HG02973 (cell line): ENCODE results near the gene AP3S2.
"Not testable (repeated sequence)": the region's sequence is repeated elsewhere in the genome, so short reads cannot be mapped to it uniquely, and the experiment has no call there.

Experiments used
- ATAC-seq: cut with Tn5 transposase; IDR thresholded peaks from one replicate; pipeline ENCODE4 v1.9.1; 2021; ENCODE audit warnings: moderate library complexity; ENCODE audit not compliant: unreplicated experiment

AP3S2 gene

GRCh38 chr15:89893696-89894447 is at the start of gene AP3S2:
Gene AP3S2 (minus strand): TSS chr15:89893994. CDS start chr15:89893949, 45 bp downstream.
- ATAC-seq, result peak; percentile 86

DNA sequence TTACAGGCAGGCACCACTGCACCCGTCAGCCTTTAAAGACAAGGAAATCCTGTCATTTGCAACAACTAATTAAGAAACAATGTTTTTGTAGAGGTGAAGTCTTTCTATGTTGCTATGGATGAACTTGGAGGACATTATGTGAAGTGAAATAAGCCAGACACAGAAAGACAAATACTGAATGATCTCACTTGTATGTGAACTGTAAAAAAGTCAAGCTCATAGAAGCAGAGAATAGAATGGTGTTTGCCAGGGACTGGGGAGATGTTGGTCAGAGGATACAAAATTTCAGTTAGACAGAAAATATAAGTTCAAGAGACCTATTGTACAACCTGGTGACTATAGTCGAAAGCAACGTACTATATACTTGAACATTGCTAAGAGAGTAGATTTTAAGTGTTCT is 46.1 kb upstream of the AP3S2 start:
- no peak for ATAC-seq

- not testable (repeated sequence) for ATAC-seq
Observed at GRCh38 chr15:89939377-89939776, 45.6 kb upstream of the AP3S2 start.

DNA sequence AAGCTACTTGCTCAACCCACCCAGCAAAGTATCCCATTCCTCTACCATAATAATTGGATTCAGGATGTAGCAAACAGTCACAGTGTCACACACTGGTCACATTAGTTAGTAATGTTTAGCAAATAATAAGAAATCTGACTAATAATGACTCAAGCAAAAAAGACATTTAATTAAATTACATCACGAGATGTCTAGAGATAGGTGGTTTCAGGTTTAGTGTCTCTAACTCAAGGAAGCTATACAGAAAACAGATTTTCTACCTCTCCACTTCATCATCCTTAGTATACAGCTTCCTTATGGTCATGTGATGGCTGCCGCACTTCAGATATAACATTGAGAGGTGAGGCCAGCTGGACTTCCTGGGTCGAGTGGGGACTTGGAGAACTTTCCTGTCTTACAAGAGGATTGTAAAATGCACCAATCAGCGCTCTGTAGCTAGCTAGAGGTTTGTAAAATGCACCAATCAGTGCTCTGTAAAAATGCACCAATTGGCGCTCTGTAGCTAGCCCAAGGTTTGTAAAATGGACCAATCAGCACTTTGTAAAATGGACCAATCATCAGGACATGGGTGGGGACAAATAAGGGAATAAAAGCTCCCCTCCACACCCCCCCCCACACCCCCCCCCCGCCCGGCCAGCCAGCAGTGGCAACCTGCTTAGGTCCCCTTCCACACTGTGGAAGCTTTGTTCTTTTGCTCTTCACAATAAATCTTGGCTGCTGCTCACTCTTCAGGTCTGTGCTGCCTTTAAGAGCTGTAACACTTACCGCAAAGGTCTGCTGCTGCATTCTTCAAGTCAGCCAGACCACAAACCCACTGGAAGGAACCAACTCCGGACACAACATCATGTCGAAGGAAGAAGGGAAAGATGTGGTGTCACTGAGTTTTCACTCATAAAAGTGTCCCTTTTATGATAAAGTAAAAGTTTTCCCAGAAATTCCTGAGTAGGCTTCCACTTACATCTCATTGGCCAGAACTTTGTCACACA is 43.9 kb upstream of the AP3S2 start:
- ATAC-seq, result no peak

DNA sequence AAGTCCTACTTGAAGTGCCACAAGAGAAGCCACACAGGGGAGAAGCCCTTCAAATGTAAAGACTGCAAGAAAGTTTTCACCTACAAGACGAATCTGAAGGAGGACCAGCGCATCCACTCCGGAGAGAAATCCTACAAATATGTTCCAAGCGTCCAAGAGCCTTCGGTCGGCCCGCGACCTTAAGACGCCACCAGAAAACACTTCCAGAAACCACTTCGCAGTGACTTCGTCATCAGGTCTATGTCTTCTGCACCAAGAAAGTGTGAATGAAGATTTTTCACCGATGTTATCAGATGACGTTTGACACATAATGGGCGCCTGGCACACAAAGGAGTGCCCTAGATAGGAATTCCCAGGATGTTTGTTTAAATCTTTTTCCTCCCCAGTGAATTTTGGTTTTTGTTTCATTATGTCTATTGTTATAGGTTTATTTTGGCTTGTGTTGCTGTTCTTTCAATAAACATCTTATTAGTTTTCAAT is 43.0 kb upstream of the AP3S2 start:
- ATAC-seq, result no peak

GRCh38 chr15:89936051-89936785 is 42.4 kb upstream of the AP3S2 start:
- ATAC-seq, result no peak

GRCh38 chr15:89932880-89933279 is 39.1 kb upstream of the AP3S2 start:
- ATAC-seq, result no peak

- no peak for ATAC-seq
Observed at GRCh38 chr15:89928421-89928820, 34.6 kb upstream of the AP3S2 start.

DNA sequence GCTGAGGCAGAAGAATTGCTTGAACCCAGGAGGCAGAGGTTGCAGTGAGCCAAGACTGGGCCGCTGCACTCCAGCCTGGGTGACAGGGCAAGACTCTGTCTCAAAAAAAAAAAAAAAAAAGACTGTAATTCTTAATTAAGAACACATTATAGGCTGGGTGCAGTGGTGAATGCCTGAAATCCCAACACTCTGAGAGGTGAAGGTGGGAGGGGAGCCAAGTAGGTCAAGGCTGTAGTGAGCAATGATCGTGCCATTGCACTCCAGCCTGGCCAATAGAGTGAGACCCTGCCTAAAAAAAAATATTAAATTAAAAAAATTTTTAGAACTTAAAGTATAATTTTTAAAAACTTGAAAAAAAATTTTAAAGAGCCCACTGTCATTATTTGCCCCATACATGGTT is 32.4 kb upstream of the AP3S2 start:
- no peak for ATAC-seq

GRCh38 chr15:89917442-89918101 is 23.8 kb upstream of the AP3S2 start:
- ATAC-seq, result no peak

DNA sequence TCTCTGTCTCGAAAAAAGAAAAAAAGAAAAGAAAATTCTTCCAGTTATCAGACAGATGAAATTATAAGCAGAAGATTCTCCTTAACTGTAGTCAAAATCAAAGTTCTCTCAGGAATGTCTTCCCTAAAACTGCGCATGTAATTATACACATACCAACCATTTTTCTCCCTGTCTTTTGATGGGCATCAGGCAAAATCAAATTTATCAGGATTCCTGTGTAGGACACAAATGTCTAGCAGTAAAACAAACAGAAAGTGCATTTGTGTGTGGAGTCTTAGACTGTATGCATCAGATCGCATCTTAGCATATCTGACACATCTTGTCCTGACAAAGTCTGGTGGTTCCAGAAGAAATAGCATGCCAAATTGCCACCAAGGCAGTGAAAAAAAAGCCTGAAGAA is 22.9 kb upstream of the AP3S2 start:
- ATAC-seq, result no peak

DNA sequence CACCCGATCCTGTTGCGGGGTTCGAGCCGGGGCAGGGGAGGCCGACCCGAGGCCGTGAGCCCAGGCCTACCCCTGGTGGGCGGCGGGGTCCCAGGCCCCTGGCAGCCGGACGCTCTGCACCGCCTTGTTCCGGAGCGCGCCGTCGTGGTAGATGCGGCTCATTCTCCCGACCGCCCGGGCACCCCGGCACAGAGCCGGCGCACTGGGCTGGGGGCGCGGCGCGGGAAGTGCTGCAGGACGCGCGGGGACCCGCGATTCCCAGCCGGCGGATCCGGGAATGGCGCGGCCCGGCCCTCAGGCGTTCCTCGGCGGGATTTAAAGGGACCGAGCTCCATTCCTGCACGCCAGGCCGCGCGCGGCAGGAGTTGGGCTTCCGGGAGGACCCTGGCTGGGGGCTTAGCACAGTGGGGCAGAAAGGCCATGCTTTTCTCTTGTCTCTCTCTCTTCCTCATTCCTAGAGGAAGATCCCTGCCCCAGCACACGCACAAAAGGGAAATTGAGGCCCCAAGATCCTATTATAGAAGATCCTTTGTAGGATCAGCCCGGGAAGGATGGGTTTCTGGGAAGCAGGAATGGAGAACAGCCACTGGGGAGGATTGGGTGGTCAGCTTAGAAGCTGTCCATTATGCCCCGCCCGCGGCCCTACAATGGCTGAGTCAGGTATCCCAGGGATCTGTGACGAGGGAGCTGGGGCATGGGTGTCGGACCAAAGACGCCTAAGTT is 19.0 kb upstream of the AP3S2 start, which contains the start of gene ARPIN:
Gene ARPIN, minus strand, starts transcription at position 279 of the 723 bp plus-strand sequence. Its CDS starts 117 bp downstream, at position 162.
- ATAC-seq, result no peak

- ATAC-seq, result no peak
Observed at GRCh38 chr15:89912145-89912673, 18.4 kb upstream of the AP3S2 start.

GRCh38 chr15:89910891-89911626 is 17.3 kb upstream of the AP3S2 start:
- no peak for ATAC-seq

- no peak for ATAC-seq
Observed at GRCh38 chr15:89909611-89910010, 15.8 kb upstream of the AP3S2 start.

DNA sequence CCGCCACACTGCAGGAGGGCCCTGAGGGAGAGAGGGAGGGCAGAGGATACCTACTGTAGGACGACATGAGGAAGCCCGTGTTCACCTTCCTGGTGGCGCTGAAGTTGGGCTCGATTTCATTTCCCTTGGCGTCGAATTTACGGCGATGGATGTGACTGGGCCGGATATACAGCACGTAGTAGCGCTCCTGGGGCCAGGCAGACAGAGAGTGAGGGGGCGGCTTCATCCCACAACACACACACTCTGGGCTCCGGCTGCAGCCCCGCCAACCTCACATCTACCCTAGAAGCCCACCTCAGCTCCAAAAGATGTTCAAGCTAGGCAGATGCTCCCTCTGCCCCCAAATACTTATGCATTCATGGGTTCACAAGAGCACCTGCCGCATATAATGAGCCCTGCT is 14.4 kb upstream of the AP3S2 start:
- no peak for ATAC-seq

GRCh38 chr15:89907289-89907688 is 13.5 kb upstream of the AP3S2 start:
- no peak for ATAC-seq

GRCh38 chr15:89905846-89906378 is 12.1 kb upstream of the AP3S2 start:
- no peak for ATAC-seq

DNA sequence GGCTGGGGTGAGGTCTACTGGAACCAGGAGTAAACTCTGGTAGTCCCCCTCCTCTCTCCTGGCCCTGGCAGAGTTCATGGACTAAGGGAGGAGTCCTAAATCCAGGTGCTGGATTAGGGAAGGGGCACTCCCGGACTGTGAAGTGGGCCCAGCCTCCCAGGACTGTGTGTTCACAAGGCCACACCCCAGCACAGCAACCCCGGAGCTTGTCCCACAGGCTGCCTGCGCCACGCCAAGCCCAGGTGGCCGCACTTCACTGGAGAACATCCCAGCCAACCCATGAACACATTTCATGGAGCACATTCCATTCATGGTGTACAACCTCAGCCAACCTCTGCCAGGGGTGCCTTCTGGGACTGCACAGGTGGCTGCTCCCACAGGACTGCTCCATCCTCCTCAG is 10.7 kb upstream of the AP3S2 start:
- no peak for ATAC-seq
